GM19025 (cell line): ENCODE measurements around the gene ACE2.

Experiments used
- ATAC-seq: cut with Tn5 transposase; IDR thresholded peaks from one replicate; pipeline ENCODE4 v1.9.1; 2021; ENCODE audit warnings: mild to moderate bottlenecking, low read depth, moderate library complexity; ENCODE audit not compliant: unreplicated experiment

ACE2 gene

GRCh38 chrX:15579778-15580747 is 20.7 kb downstream of the ACE2 start:
- no peak for ATAC-seq

- ATAC-seq = no peak
Observed at GRCh38 chrX:15576019-15576418, 24.7 kb downstream of the ACE2 start.

GRCh38 chrX:15574017-15574416 is 26.7 kb downstream of the ACE2 start:
- no peak for ATAC-seq

GRCh38 chrX:15570145-15570544 is 30.6 kb downstream of the ACE2 start:
- ATAC-seq = no peak

GRCh38 chrX:15567886-15568616 is 32.7 kb downstream of the ACE2 start:
- ATAC-seq = no peak

- no peak for ATAC-seq
Observed at GRCh38 chrX:15567267-15567666, 33.5 kb downstream of the ACE2 start.

- ATAC-seq = no peak
Observed at GRCh38 chrX:15566244-15566643, 34.5 kb downstream of the ACE2 start.

- no peak for ATAC-seq
Observed at GRCh38 chrX:15564981-15565579, 35.7 kb downstream of the ACE2 start.

- no peak for ATAC-seq
Observed at GRCh38 chrX:15563056-15563455, 37.7 kb downstream of the ACE2 start.

- no peak for ATAC-seq
Observed at GRCh38 chrX:15560924-15561323, 39.8 kb downstream of the ACE2 start.

- no peak for ATAC-seq
Observed at GRCh38 chrX:15559227-15559626, 41.5 kb downstream of the ACE2 start.

- no peak for ATAC-seq
Observed at GRCh38 chrX:15549189-15550012, 51.4 kb downstream of the ACE2 start.

GRCh38 chrX:15547356-15547755 is 53.4 kb downstream of the ACE2 start:
- no peak for ATAC-seq

GRCh38 chrX:15546745-15547144 is 54.0 kb downstream of the ACE2 start:
- no peak for ATAC-seq

- ATAC-seq = no peak
Observed at GRCh38 chrX:15530318-15530717, 70.4 kb downstream of the ACE2 start.

GRCh38 chrX:15529165-15529564 is 71.6 kb downstream of the ACE2 start:
- ATAC-seq = no peak

- no peak for ATAC-seq
Observed at GRCh38 chrX:15525664-15526416, 74.9 kb downstream of the ACE2 start.

GRCh38 chrX:15524417-15524816 is 76.3 kb downstream of the ACE2 start:
- ATAC-seq = no peak

- no peak for ATAC-seq
Observed at GRCh38 chrX:15523088-15523487, 77.7 kb downstream of the ACE2 start.

GRCh38 chrX:15522464-15522863 is 78.3 kb downstream of the ACE2 start:
- no peak for ATAC-seq
